ENCODE data around the gene FRMD4A. TPM values are rescaled to one million over a fixed set of nuclear protein-coding genes. Genes with fewer than 3 reads are reported as not detected.

Gene FRMD4A
- total RNA-seq, 1 experiment from 2014 or later = 0.23 TPM

GRCh38 chr10:13704964-13705363 is 625.8 kb downstream of the FRMD4A start:
- no peak for DNase-seq (ENCODE audit: unreplicated experiment)
- intact Hi-C loops (cut with micrococcal nuclease) = no loop called here
- peaks cover 4% of the 10 kb centered on the region for H3K36me3 Mint-ChIP-seq (ENCODE audit: insufficient read depth, unreplicated experiment)
- POLR2A ChIA-PET = no interaction called here
- peaks cover 5% of the 10 kb centered on the region for H3K4me1 Mint-ChIP-seq (ENCODE audit: insufficient read depth, unreplicated experiment)
- TF ChIP-seq, protein P1, sequence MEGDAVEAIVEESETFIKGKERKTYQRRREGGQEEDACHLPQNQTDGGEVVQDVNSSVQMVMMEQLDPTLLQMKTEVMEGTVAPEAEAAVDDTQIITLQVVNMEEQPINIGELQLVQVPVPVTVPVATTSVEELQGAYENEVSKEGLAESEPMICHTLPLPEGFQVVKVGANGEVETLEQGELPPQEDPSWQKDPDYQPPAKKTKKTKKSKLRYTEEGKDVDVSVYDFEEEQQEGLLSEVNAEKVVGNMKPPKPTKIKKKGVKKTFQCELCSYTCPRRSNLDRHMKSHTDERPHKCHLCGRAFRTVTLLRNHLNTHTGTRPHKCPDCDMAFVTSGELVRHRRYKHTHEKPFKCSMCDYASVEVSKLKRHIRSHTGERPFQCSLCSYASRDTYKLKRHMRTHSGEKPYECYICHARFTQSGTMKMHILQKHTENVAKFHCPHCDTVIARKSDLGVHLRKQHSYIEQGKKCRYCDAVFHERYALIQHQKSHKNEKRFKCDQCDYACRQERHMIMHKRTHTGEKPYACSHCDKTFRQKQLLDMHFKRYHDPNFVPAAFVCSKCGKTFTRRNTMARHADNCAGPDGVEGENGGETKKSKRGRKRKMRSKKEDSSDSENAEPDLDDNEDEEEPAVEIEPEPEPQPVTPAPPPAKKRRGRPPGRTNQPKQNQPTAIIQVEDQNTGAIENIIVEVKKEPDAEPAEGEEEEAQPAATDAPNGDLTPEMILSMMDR (IDR thresholded peaks at IDR 0.05; ENCODE audit: unreplicated experiment) = no peak
- H3K4me3 Mint-ChIP-seq (ENCODE audit: unreplicated experiment) = no peak overlapping the region
- no peaks in the 10 kb centered on the region for H3K9me3 Mint-ChIP-seq (ENCODE audit: unreplicated experiment)
- CTCF ChIA-PET = interaction anchor here (0.6 kb wide), 3 partner anchors 65 to 710 kb away, joined by 3 read pairs; no protein-coding TSS in a partner anchor
- no peak overlapping the region for H3K27ac Mint-ChIP-seq (ENCODE audit: low read depth, unreplicated experiment)
- no TSS peak for BruUV-seq (replicated peaks)
- H3K27me3 Mint-ChIP-seq (ENCODE audit: insufficient read depth, unreplicated experiment) = no peaks in the 10 kb centered on the region

- CTCF ChIA-PET = interaction anchor here (0.7 kb wide), 1 partner anchor 795 kb away, joined by 3 read pairs; no protein-coding TSS in a partner anchor
Measured at GRCh38 chr10:13703997-13704536, 626.7 kb downstream of the FRMD4A start.

GRCh38 chr10:13703101-13703818 is 627.5 kb downstream of the FRMD4A start:
- peaks cover 4% of the 10 kb centered on the region for H3K36me3 Mint-ChIP-seq (ENCODE audit: insufficient read depth, unreplicated experiment)
- H3K4me3 Mint-ChIP-seq (ENCODE audit: unreplicated experiment) = no peak overlapping the region
- POLR2A ChIA-PET = no interaction called here
- CTCF ChIA-PET = interaction anchor here (0.7 kb wide), 1 partner anchor 796 kb away, joined by 3 read pairs; no protein-coding TSS in a partner anchor
- TF ChIP-seq, protein P1 (IDR thresholded peaks at IDR 0.05; ENCODE audit: unreplicated experiment) = no peak
- no peak overlapping the region for H3K27ac Mint-ChIP-seq (ENCODE audit: low read depth, unreplicated experiment)
- H3K9me3 Mint-ChIP-seq (ENCODE audit: unreplicated experiment) = no peaks in the 10 kb centered on the region
- no TSS peak for BruUV-seq (replicated peaks)
- no peak for DNase-seq (ENCODE audit: unreplicated experiment)
- no peaks in the 10 kb centered on the region for H3K4me1 Mint-ChIP-seq (ENCODE audit: insufficient read depth, unreplicated experiment)
- intact Hi-C loops (cut with micrococcal nuclease) = no loop called here
- H3K27me3 Mint-ChIP-seq (ENCODE audit: insufficient read depth, unreplicated experiment) = no peaks in the 10 kb centered on the region

More at GRCh38 chr10:13703997-13704536, 626.7 kb downstream of the FRMD4A start:
- Mint-ChIP-seq H3K9me3 (ENCODE audit: unreplicated experiment) (no peaks in the 10 kb centered on the region), H3K36me3 (ENCODE audit: insufficient read depth, unreplicated experiment) (peaks cover 4% of the 10 kb centered on the region), H3K27ac (ENCODE audit: low read depth, unreplicated experiment) (no peak overlapping the region), H3K4me3 (ENCODE audit: unreplicated experiment) (no peak overlapping the region), H3K27me3 (ENCODE audit: insufficient read depth, unreplicated experiment) (no peaks in the 10 kb centered on the region), H3K4me1 (ENCODE audit: insufficient read depth, unreplicated experiment) (peaks cover 5% of the 10 kb centered on the region)
- no peak for DNase-seq (ENCODE audit: unreplicated experiment)
- POLR2A ChIA-PET = no interaction called here
- no TSS peak for BruUV-seq (replicated peaks)
- intact Hi-C loops (cut with micrococcal nuclease) = no loop called here
- TF ChIP-seq, protein P1 (IDR thresholded peaks at IDR 0.05; ENCODE audit: unreplicated experiment) = no peak

- BruUV-seq (replicated peaks) = no TSS peak
- intact Hi-C loops (cut with micrococcal nuclease) = no loop called here
- POLR2A ChIA-PET = interaction anchor here (1.1 kb wide), 1 partner anchor 1467 kb away, joined by 3 read pairs; the partner anchor contains the start of gene NMT2
Measured at GRCh38 chr10:13701157-13701919, 629.4 kb downstream of the FRMD4A start.

More at GRCh38 chr10:13701157-13701919, 629.4 kb downstream of the FRMD4A start:
- Mint-ChIP-seq H3K36me3 (ENCODE audit: insufficient read depth, unreplicated experiment) (peaks cover 4% of the 10 kb centered on the region), H3K9me3 (ENCODE audit: unreplicated experiment) (no peaks in the 10 kb centered on the region), H3K27ac (ENCODE audit: low read depth, unreplicated experiment) (no peak overlapping the region), H3K4me1 (ENCODE audit: insufficient read depth, unreplicated experiment) (no peaks in the 10 kb centered on the region), H3K27me3 (ENCODE audit: insufficient read depth, unreplicated experiment) (no peaks in the 10 kb centered on the region), H3K4me3 (ENCODE audit: unreplicated experiment) (no peak overlapping the region)
- CTCF ChIA-PET = no interaction called here
- TF ChIP-seq, protein P1 (IDR thresholded peaks at IDR 0.05; ENCODE audit: unreplicated experiment) = no peak
- peak; percentile 22 for DNase-seq (ENCODE audit: unreplicated experiment)

Data from MCF 10A (cell line).